OCI-LY3 (cell line): ENCODE measurements around the gene KDM8.

Source experiments
- CTCF ChIP-seq: fragments of 200-600, 300-600 bp; sonication (generic); IDR thresholded peaks from 2 replicates; pipeline ENCODE4 v1.5.1; 2014; ENCODE audit warnings: antibody characterized with exemption, low read length, low read depth
- EZH2phosphoT487 ChIP-seq: fragments of 200-600 bp; shearing (Covaris generic); IDR thresholded peaks from 2 replicates; pipeline ENCODE4 v1.6.1; 2018; ENCODE audit warnings: antibody characterized with exemption, mixed run types, low read depth

GRCh38 chr16:27214084-27214961 lies 11.0 kb downstream of the KDM8 start:
- TF ChIP-seq CTCF (no peak), EZH2phosphoT487 (no peak)
